ENCODE data around the gene PITX1. TPM values are rescaled to one million over a fixed set of nuclear protein-coding genes. Genes with fewer than 3 reads are reported as not detected.

The PITX1 gene
- total and polyA plus RNA-seq, 2 of the 13 experiments (the other 11 are each of a cell fraction or from before 2014, with no cell fraction given), result 11.7 to 20.2 TPM

GRCh38 chr5:135048286-135048685 is 14.3 kb upstream of the PITX1 start (continued):
- TF ChIP-seq, protein P1, sequence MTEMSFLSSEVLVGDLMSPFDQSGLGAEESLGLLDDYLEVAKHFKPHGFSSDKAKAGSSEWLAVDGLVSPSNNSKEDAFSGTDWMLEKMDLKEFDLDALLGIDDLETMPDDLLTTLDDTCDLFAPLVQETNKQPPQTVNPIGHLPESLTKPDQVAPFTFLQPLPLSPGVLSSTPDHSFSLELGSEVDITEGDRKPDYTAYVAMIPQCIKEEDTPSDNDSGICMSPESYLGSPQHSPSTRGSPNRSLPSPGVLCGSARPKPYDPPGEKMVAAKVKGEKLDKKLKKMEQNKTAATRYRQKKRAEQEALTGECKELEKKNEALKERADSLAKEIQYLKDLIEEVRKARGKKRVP (CRISPR knock-in tag; IDR thresholded peaks at IDR 0.05), result no peak
- no peak for TF ChIP-seq ZFP91 (CRISPR knock-in tag; IDR thresholded peaks at IDR 0.05; ENCODE audit: borderline replicate concordance)
- TF ChIP-seq, protein P2, sequence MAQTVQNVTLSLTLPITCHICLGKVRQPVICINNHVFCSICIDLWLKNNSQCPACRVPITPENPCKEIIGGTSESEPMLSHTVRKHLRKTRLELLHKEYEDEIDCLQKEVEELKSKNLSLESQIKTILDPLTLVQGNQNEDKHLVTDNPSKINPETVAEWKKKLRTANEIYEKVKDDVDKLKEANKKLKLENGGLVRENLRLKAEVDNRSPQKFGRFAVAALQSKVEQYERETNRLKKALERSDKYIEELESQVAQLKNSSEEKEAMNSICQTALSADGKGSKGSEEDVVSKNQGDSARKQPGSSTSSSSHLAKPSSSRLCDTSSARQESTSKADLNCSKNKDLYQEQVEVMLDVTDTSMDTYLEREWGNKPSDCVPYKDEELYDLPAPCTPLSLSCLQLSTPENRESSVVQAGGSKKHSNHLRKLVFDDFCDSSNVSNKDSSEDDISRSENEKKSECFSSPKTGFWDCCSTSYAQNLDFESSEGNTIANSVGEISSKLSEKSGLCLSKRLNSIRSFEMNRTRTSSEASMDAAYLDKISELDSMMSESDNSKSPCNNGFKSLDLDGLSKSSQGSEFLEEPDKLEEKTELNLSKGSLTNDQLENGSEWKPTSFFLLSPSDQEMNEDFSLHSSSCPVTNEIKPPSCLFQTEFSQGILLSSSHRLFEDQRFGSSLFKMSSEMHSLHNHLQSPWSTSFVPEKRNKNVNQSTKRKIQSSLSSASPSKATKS (CRISPR knock-in tag; IDR thresholded peaks at IDR 0.05), result no peak

DNA sequence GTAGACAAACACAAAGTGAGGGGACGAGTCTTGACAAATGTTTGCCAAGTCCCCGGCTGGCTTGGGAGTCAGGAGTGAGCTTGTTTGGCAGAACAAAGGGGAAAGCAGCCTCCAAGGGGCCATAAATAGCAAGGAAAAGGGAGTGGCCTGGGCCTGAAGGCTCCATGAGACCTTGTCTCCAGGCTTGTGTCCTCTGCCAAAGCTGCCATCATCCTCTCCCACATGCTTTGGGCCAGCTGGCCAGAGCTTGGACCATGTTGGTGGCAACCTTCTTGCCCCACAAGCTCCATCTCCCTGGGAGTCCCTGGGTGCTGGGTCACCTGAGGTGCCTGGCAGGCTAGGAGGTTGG is 13.3 kb upstream of the PITX1 start:
- 35% methylated on average over 2 of the region's 2 CpGs for WGBS (ENCODE audit: low lambda C conversion rate)
- Histone ChIP-seq H3K36me3 (replicated peaks in 1 of 2; ENCODE audit: control insufficient read depth in 1 of 2, insufficient read depth in 2 of 2, low read length in 2 of 2) (no peaks in the 10 kb centered on the region), H3K9me3 (ENCODE audit: low read length) (no peaks in the 10 kb centered on the region), H3K27ac (ENCODE audit: extremely low read length, insufficient read depth, low read length) (no peak overlapping the region), H3K4me2 (ENCODE audit: low read depth, low read length) (no peak overlapping the region), H3K27me3 (ENCODE audit: control insufficient read depth in 1 of 2, insufficient read depth in 2 of 2, low read length in 2 of 2) (no peaks in the 10 kb centered on the region), H4K20me1 (ENCODE audit: insufficient read depth, low read length) (no peaks in the 10 kb centered on the region), H3K4me1 (ENCODE audit: insufficient read depth, low read length) (0 out of 2 replicates have a peak, but pooled peaks cover 7% of the 10 kb centered on the region), H2AFZ (ENCODE audit: low read length) (no peak overlapping the region), H3K4me3 (replicated peaks in 1 of 3; ENCODE audit: insufficient read depth in 1 of 3, low read depth in 2 of 3, low read length in 3 of 3) (no peak overlapping the region), H3K79me2 (ENCODE audit: insufficient read depth, low read length) (no peaks in the 10 kb centered on the region), H3K9ac (ENCODE audit: insufficient read depth, low read depth, low read length) (no peak overlapping the region)
- in situ Hi-C loops (cut with HindIII; ENCODE audit: extremely low pct_ligation_motif_present, low pct_unique_long_range_greater_than_20kb), result no loop called here
- DNase-seq (ENCODE audit: low spot score), result no peak
- ATAC-seq, result no peak
- no TSS peak for BruUV-seq (replicated peaks)
- FAIRE-seq, result no peak
- POLR2A ChIA-PET, result interaction anchor here (1.2 kb wide), 1 partner anchor 13 kb away, joined by 3 read pairs; no protein-coding TSS in a partner anchor
- intact Hi-C loops (cut with micrococcal nuclease; ENCODE audit: unreplicated experiment), result no loop called here
- CTCF ChIA-PET (ENCODE audit: low intra/inter-chr PET ratio, low total read pairs), result no interaction called here
- TF ChIP-seq TRIM24 (CRISPR knock-in tag; IDR thresholded peaks at IDR 0.05) (no peak), NFYB (CRISPR knock-in tag; IDR thresholded peaks at IDR 0.05) (no peak), ASH2L (IDR thresholded peaks at IDR 0.05; ENCODE audit: insufficient read length, low read depth, low read length) (no peak), ZNF780A (CRISPR knock-in tag; IDR thresholded peaks at IDR 0.05) (no peak), ZNF790 (CRISPR knock-in tag; IDR thresholded peaks at IDR 0.05; ENCODE audit: borderline replicate concordance) (no peak), HMGXB3 (CRISPR knock-in tag; IDR thresholded peaks at IDR 0.05; ENCODE audit: borderline replicate concordance) (no peak)
- TF ChIP-seq, protein P3, sequence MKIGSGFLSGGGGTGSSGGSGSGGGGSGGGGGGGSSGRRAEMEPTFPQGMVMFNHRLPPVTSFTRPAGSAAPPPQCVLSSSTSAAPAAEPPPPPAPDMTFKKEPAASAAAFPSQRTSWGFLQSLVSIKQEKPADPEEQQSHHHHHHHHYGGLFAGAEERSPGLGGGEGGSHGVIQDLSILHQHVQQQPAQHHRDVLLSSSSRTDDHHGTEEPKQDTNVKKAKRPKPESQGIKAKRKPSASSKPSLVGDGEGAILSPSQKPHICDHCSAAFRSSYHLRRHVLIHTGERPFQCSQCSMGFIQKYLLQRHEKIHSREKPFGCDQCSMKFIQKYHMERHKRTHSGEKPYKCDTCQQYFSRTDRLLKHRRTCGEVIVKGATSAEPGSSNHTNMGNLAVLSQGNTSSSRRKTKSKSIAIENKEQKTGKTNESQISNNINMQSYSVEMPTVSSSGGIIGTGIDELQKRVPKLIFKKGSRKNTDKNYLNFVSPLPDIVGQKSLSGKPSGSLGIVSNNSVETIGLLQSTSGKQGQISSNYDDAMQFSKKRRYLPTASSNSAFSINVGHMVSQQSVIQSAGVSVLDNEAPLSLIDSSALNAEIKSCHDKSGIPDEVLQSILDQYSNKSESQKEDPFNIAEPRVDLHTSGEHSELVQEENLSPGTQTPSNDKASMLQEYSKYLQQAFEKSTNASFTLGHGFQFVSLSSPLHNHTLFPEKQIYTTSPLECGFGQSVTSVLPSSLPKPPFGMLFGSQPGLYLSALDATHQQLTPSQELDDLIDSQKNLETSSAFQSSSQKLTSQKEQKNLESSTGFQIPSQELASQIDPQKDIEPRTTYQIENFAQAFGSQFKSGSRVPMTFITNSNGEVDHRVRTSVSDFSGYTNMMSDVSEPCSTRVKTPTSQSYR (CRISPR knock-in tag; IDR thresholded peaks at IDR 0.05; ENCODE audit: borderline replicate concordance), result no peak
